Left lobe of liver (tissue), 2 donors: ENCODE measurements around the gene HHIPL1. TPM values are rescaled to one million over a fixed set of nuclear protein-coding genes. Genes with fewer than 3 reads are reported as not detected.

Experiments used
- ATAC-seq: fragments of 200-7000 bp; cut with Tn5 transposase; one replicate; pipeline ENCODE4 v1.9.1; 2020; ENCODE audit warnings: mild to moderate bottlenecking, moderate library complexity
- DNase-seq: peaks from one replicate; pipeline ENCODE4 v3.0.0-alpha.2; 2020; ENCODE audit warnings: low spot score
- total RNA-seq: library from RNA; stranded (reverse); gene quantifications from one replicate; pipeline ENCODE4 v1.2.1, GENCODE V29; 2021
- donor health status: DM: no; HTN: no; CAD: no; lungs with moderate emphysema.
- donor health status: DM: no; HTN: yes; CAD: no.

Gene HHIPL1
- total RNA-seq, 1 donor from 2014 or later = 0.96 TPM

- no peak for ATAC-seq
- DNase-seq = peak; percentile 24
Measured at GRCh38 chr14:99707420-99707819, 62.5 kb downstream of the HHIPL1 start.

- DNase-seq = peak; percentile 18
- ATAC-seq = no peak
Measured at GRCh38 chr14:99707921-99708320, 63.0 kb downstream of the HHIPL1 start.

- peak; percentile 16 for DNase-seq
Measured at GRCh38 chr14:99708449-99708848, 63.5 kb downstream of the HHIPL1 start.

GRCh38 chr14:99713972-99714371, 69.0 kb downstream of the HHIPL1 start:
- DNase-seq (no peak), ATAC-seq (no peak)

More at GRCh38 chr14:99708449-99708848, 63.5 kb downstream of the HHIPL1 start:
- no peak for ATAC-seq

- ATAC-seq (no peak), DNase-seq (peak; percentile 36)
Measured at GRCh38 chr14:99715266-99716000, 70.5 kb downstream of the HHIPL1 start.

- no peak for ATAC-seq
- DNase-seq = peak; percentile 18
Measured at GRCh38 chr14:99716091-99716849, 71.3 kb downstream of the HHIPL1 start.

GRCh38 chr14:99716850-99717681, 72.1 kb downstream of the HHIPL1 start:
- DNase-seq = peak; percentile 24
- ATAC-seq = no peak

- DNase-seq = peak; percentile 15
- no peak for ATAC-seq
Measured at GRCh38 chr14:99717682-99718013, 72.7 kb downstream of the HHIPL1 start.

- no peak for ATAC-seq
- peak; percentile 34 for DNase-seq
Measured at GRCh38 chr14:99718031-99718810, 73.3 kb downstream of the HHIPL1 start.

GRCh38 chr14:99718811-99719192, 73.9 kb downstream of the HHIPL1 start:
- ATAC-seq (no peak), DNase-seq (peak; percentile 0)

- no peak for ATAC-seq
- DNase-seq = peak; percentile 18
Measured at GRCh38 chr14:99720941-99721791, 76.2 kb downstream of the HHIPL1 start.

GRCh38 chr14:99721792-99722516, 77.0 kb downstream of the HHIPL1 start:
- peak; percentile 33 for DNase-seq
- no peak for ATAC-seq

GRCh38 chr14:99722741-99723140, 77.8 kb downstream of the HHIPL1 start:
- DNase-seq (peak; percentile 15), ATAC-seq (no peak)

GRCh38 chr14:99724196-99724891, 79.4 kb downstream of the HHIPL1 start:
- DNase-seq = peak; percentile 23
- no peak for ATAC-seq

GRCh38 chr14:99724939-99725773, 80.2 kb downstream of the HHIPL1 start:
- DNase-seq (peak; percentile 33), ATAC-seq (no peak)

- peak; percentile 36 for DNase-seq
- ATAC-seq = no peak
Measured at GRCh38 chr14:99725774-99726537, 81.0 kb downstream of the HHIPL1 start.
